ENCODE data around the gene SLC47A2.

Gene SLC47A2

DNA sequence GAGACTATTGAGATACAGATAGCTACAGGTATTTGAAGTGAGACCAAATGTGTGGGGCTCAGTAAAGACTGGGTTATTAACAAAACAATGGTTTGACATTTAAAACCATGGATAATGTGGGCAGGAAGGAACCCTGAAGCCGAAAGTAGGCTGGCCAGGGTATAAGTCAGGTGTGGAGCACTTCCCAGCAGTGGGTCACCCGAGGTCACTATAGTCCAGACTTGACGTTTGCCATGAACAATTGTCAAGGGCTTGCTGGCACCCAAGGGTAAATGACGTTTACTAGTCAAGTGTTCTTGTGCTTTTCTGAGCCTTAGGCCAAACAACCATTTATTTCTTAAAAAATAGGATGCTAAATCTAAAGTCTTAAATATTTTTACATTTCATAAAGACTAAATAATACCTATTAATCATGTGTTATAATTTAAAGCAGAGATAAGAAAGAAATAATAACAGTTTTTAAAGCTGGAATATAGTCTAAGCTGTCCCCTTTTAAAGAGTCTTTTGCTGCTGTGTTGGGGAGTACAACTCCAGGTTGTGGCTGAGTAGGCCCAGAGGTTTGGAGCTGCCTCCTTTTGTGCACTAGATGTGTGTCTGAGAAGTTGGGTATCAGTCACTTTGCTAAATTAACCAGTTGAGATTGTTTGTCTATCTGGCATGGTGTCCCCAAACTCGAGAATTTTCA, 52.1 kb downstream of the SLC47A2 start:
- no peak for DNase-seq

- no peak for DNase-seq
Observed at GRCh38 chr17:19663097-19663496, 53.3 kb downstream of the SLC47A2 start.

DNA sequence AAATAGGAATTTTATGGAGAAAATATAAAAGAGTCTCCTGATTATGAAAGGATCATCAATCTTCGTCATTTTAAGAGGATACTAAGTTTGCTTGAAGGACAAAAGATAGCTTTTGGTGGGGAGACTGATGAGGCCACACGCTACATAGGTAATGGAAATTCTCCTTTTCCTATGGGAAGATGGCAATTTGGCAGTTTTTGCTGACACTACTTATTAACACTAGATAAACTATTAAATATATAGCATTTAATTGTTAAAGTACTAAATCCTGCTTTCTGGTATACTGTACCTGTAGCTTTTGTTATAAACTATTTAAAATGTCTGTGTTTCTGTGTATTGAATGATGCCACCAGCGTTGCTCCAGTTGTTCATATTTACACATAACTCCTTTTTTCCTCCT, 55.3 kb downstream of the SLC47A2 start:
- DNase-seq, result no peak

DNA sequence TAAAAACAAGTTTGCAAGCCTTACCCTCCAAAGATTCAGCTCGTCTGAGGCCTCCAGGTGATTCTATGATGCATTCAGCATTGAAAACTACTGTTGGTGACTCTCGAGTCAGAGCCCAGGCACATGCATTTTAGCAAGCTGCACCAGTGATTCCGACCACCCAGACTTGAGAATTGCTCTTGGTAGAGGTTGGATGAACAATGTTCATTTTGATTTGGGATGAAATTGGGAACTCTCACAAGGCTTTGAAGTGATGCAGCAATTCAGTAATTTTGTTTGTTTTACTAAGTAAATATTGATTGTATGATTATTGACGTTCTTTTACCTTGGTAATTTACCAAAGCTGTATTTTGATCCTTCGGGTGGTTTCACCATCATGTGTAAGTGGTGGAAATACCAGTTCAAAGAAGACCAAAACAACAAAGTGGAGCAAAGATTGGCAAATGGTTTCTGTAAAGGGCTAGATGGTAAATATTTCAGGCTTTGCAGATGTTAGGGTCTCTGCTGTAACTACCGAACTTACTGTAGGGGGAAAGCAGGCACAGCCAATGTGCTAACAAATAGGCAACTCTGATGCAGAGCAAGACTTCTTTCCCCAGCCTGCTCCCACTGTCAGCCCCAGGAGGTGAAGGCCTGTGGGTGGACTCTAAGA, 56.0 kb downstream of the SLC47A2 start:
- no peak for DNase-seq

DNA sequence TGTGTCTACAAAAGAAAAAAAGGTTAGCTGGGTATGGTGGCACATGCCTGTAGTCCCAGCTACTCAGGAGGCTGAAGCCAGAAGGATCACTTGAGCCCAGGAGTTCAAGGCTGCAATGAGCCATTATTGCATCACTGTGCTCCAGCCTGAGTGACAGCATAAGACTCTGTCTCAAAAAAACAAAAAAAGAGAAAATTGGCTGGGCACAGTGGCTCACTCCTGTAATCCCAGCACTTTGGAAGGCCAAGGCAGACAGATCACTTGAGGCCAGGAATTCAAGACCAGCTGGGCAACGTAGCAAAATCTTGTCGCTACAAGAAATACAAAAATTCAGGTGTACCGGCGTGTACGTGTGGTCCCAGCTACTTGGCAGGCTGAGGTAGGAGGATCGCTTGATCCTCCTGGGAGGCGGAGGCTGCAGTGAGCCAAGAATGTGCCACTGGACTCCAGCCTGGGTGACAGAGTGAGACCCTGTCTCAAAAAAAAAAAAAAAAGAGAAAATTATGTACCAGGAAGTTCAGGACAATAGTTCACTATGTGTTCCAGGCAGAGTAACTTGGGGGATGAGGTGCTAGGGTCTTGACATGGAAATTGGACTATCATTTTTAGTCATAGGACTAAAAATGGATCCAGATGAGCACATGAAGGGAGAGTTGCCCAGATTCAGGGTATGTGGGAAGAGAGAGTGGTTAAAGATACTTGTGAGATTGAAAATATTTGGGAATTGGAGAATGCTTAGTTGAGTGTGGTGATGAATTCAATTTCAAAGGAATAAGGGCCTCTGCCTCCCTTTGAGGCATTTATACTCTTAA, 56.8 kb downstream of the SLC47A2 start:
- DNase-seq, result no peak

GRCh38 chr17:19656851-19657581, 59.4 kb downstream of the SLC47A2 start:
- DNase-seq, result no peak

DNA sequence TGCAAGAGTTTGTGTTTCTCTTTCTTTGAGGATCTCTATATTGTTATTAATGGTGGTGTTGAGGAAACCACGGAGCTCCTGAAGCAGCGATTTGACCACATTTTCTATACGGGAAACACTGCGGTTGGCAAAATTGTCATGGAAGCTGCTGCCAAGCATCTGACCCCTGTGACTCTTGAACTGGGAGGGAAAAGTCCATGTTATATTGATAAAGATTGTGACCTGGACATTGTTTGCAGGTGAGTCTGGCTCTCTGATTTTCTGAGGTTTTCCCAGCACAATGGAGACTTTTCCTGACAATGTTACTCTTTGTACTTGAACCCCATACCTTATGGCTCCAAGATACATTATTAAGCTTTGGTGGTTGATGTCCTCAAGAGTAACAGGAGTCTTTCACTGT, 60.0 kb downstream of the SLC47A2 start:
- no peak for DNase-seq

DNA sequence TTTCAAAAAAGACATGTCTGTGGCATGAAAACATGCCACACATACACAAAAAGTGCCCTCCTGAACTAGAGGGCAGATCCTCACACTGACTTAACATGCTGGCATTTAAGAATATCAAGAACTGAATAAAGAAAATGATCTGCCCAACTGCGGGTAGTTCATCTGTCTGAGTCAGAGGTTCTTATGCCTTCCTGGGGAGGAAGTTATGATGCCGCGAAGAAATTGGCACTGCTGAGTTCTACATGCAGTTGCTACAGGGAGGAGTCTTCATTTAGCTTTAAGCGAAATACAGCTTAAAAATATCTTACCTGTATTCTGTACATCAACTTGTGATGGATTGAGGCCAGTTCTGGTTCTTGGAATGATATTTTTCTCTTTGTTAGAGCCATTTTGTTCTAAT, 61.5 kb downstream of the SLC47A2 start:
- DNase-seq, result no peak

GRCh38 chr17:19654342-19654886, 62.0 kb downstream of the SLC47A2 start:
- DNase-seq, result no peak

GRCh38 chr17:19652595-19652994, 63.8 kb downstream of the SLC47A2 start:
- DNase-seq, result no peak

GRCh38 chr17:19651451-19652238, 64.7 kb downstream of the SLC47A2 start:
- no peak for DNase-seq

DNA sequence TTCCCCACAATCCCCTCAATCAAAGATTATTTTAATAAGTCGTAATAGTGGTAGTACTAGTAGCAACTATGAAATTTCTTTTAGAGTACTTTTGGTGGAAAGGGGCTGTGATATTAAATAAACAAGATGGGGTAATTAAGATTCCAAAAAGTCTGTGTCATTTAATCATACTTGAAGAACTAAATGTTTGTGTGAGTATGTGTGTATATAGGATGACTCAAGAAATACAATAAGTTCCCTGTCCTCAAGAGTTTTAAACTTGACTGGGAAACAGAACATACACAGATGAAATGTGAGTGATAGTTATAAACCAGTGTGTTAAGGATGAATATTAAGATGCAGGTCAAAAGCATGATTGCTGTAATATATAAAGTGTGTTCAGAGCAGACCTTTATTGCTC, 65.6 kb downstream of the SLC47A2 start:
- no peak for DNase-seq

DNA sequence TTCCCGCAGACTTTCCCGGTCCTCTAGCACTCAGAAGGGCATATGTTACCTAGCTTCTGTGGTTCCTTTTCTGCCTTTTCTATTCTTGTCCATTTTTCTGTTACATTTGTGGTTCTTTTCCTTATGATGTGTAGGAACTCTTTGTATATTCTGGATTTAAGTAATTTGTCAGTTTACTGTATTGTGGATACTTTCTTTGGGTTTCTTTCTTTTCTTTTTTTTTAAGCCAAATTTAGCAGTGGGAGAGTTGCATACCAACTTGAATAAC, 67.2 kb downstream of the SLC47A2 start:
- DNase-seq, result no peak

DNA sequence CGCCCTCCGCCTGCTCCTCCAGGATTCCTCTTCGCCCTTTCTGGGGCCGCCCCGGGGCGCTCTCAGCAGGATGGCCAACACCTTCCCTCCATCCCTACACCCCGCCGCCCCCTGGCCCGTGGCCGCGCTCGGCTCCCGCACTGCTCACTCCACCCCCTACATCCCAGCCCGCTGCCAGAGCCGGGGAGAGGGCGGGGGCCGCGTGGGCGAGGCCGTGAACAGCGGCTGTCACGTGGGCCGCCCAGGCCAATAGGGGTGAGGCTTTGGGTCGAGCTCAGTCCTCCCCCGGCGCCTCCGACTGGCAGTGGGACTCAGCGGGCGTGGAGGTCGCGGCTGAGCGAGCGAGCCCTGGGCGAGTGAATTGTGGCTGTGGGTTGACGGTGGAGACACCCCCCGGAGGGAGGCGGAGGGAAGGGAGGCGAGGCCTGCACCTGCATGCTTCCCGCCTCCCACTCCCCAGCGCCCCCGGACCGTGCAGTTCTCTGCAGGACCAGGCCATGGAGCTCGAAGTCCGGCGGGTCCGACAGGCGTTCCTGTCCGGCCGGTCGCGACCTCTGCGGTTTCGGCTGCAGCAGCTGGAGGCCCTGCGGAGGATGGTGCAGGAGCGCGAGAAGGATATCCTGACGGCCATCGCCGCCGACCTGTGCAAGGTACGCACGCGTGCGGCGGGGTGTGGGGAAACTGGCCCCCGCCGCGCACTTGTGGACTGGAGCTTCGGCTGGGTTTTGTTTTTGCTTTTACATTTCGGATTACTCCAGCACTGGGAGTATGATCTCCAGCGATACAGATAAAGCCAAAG, 67.7 kb downstream of the SLC47A2 start, which contains the start of gene ALDH3A2:
ALDH3A2 (plus strand) TSS at position 277 of the 799 bp plus-strand sequence; CDS start at position 498, 221 bp downstream.
- peak; percentile 97 for DNase-seq

DNA sequence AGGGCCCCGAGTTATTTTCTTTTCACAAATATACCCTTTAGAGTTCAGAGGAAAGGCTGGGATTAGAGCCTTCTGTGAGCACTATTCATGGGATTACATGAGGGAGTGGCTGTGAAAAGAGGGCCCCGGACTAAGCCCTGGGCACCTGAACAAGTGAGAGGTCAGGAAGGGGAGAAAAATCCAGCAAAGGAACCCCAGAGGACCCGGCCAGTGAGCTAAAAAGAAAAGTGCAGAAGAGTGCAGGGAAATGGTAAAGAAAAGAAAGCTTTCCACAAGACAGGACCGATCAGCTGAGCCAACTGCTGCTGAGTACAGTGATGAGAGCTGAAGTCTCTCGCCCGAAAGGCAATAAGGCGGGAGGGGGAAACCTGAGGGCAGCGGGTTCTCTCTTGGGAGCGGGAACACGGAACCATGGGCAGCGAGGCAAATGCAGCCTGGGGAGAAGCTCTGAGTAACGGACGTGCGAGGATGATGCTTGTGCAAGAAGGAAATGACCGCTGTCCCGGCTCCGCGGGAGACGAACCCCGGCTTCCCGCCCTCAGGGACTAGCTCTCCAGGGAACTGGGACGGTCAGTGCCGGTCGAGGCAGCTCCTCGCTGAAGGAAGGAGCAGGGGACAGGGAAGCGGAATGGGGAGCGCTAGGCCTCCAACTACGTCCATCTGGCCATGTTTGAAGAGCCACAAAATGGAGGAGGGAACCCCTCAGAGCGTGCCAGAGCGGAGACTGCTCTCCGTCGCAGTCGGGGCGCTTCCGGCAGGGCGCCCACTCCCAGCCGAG, 68.5 kb downstream of the SLC47A2 start:
- DNase-seq, result peak; percentile 70

- peak; percentile 33 for DNase-seq
Observed at GRCh38 chr17:19646788-19647696, 69.3 kb downstream of the SLC47A2 start.

GRCh38 chr17:19645734-19646201, 70.6 kb downstream of the SLC47A2 start:
- peak; percentile 73 for DNase-seq

DNA sequence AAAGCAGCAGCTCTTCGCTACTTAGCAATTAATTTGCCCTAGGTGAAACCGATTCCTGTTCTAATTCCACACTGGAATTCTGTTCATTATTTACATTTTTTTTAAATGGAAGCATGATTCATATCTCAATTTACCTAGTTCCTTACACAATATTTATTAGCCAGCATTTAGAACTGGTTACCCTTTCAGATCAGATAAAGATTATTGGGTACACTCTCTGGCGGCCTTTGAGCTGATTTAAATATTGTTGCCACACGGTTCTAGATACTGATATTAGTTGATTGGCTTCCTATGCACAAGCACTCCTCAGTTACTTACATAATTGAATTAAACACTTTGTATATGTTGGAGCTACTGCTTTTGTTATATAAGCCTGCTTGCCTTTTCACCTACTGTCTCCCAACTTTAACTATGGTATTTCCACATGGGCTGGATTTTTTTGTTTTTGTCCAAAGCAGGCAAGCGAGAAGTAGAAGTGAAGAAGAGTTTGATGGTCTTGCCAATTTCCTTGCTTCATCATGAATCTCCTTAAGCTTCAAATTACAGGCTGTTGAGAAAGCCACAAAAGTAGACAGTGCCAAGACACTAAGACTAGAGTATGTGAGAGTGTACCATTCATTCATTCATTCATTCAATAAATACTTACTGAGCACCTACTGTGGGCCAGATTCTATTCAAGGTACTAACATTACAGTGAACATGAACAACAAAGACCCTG, 71.7 kb downstream of the SLC47A2 start:
- DNase-seq, result no peak
